Inflammatory macrophage treated with lipopolysaccharide for 1 hour (primary cell): Measurements from ENCODE around the gene SLC45A1.

Source experiments
- DNase-seq, 2 donors: peaks; one replicate each; pipeline ENCODE4 v3.0.0-alpha.2; 2020 to 2022

The SLC45A1 gene

DNA sequence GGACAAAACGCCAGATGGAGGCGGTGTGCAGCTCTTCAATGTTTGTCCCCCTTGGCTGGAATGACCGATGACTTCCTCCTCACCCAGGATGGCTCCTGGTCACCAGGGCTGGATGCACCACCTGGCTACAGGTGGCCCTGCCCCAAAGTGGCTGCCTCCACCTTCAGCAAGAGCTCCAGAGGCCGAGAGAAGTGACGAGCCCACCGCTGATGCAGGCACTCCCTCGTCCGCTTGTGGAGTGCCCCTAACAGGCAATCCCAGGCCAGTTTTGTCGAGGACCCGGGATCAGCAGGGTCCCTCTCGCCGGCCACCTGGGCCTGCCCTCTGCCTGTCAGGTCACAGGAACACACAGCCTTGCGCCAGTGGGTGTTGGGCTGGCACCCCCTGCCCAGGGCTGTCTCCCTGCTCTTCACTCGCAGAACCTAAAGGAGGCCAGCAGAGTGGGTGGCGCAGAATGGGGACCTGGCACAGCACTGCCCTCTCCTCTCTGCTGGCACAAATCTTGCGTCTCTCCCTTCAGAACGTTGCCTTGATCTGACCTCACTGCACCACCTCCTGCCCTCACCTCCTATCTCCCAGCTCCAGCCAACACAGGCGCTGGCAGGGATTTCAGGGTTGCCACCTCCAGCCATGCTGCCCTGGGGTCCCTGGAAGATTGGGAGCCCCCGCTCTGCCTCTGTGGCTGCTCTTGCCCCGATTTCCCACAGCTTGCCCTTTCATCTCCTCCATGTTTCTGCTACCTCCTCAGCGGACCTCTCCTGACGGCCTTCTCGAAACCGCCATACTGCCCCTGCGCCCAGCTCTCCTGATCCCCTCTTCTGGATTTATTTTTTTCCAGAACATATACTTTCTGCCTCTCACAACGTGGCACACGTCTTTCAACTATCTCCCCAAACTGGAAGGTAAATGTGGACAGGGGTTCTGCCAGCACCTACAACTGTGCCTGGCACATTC is 38.6 kb downstream of the SLC45A1 start:
- DNase-seq = no peak

DNA sequence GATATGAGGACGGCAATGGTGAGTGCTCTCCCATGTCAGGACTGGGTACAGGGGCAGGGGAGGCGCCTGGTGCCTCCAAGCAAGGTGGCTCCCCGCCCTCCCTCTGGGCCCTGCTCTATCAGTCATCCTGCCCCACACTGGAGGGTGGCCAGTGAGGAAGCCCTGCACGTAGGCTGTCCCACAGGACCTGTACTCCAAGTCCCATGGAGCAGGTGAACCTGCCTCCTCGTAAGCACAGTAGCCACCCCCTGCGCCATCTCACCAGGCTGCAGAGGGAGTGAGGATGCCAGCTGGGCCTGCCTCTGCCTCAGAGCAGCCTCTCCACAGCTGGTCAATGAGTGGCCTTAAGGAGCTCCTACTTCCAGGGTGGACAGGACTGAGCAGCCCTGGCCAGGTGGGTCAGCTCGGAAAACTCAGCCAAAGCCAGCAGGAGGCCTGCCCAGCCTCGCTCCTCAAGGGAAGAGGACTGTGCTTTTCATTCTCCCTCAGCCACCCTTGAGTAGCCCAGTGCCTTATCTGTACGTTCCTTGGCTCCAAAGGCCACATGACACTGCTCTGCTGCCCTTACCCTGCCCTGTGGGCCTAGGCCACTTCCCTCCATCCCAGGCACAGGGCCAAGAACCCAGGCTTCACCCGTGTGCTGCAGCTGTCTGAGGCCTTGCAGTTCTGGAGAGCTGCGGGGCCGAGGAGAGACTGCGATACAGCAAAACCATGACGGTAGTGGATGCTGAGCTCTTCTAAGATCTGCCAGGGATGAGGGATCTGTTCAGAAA is 39.6 kb downstream of the SLC45A1 start:
- DNase-seq = no peak

GRCh38 chr1:8358241-8358896 is 40.5 kb downstream of the SLC45A1 start:
- DNase-seq = no peak

GRCh38 chr1:8358897-8359616 is 41.1 kb downstream of the SLC45A1 start:
- DNase-seq = no peak

- DNase-seq = no peak
Observed at GRCh38 chr1:8359617-8360481, 41.9 kb downstream of the SLC45A1 start.

DNA sequence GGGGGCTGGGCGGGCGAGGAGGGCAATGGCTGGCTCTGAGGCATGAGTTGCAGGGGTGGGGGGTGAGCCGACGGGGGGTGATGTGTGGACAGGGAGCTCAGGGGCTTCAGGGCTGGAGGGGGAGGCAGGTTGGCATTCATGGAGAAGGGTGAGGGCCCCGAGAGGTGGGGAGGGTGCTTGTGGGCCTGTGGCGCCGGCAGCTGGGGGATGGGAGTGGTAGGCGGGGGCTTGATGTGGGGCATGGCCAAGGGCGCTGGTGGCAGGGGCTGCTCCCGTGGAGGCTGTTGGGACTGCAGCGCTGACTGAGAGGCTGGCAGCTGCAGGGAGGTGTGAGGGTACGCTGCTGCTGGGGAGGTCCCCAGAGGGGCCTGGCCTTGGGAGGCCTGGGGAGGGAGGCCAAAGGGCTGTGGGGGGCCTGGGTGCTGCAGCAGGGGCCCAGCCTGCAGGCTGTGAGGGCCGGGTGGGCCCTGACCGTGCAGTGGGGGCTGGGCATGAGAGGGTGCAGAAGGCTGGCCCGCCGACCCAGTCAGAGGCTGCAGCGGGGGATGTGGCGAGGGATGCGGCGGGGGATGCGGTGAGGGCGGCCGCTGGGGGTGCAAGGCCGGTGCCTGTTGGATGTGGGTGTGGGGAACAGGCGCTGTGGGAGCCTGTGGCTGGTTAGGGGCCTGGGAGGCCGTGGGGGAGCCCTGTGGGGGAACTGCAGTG is 42.7 kb downstream of the SLC45A1 start:
- no peak for DNase-seq

DNA sequence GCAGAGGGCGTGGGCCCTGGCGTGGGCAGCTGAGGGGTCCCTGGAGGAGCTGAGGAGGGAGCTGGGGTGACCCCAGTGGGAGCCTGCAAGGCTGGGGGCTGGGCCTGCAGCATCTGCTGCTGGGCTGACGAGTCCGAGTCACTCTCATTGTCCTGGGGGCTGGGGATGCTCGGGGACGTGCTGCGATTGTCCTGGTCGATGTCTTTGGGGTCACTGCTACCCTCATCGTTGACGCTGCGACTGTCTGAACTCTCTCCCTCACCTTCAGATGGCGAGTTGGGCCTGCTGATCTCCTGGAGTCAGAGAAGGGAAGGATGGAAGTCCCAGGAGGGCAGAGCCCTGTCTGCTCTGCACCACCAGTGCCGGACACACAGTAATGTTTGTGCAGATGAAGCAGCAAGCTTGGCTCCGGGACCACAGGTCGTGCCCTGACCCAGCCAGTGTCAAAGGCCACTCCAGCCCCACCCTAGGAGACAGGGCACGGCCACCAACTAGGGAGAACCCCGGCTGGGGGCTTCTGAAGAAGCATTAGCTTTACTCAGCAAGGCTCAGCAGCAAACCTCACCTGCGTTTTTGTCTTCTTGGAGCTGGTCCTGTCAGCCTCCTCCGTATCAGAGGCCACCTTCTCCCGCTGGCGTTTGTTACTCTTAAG is 43.4 kb downstream of the SLC45A1 start:
- DNase-seq = no peak

DNA sequence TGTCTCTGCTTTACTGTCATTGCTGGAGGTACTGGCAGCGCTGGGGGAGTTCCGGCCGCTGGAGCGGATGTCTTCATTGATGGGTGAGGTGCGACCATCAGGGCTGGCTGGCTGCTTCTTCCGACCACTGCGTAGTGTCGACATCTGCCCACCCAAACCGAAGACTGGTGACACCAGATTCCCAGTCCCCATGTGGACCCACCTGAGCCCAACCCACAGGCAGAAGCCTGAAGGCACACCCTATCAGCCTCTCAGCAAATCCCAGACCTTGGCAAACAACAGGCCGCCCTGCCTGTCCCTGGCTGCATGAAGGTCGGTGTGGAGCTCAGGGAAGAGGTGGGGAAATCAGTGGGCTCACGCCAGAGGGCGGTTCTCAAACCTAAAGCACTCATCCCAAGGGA is 44.8 kb downstream of the SLC45A1 start:
- DNase-seq = no peak

DNA sequence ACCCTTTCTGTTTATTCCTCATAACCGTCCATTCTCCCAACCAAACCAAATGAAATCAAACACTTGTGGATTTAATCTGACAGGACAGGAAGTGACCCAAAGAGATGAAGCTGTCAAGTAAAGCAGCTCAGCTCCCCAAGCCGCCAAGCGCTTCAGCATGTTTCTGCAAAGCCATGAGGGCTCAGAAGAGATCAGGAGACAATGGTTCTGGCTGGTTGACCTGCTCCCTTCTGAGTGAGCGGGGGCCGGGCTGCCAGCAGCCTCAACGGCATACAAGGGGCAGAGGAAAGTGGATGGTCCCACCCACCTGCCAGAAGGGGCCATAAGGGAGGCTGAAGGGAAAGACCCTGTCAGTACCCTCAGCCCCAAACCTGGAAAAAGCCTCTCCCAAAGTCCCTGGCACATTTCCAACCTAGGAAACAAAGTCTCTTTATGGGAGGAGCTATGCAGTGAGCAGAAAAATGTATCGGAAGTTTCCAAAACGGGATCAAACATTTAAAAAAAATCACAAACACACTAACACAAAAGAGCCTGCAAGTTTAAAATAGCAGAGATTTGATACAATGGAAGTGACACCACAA is 45.4 kb downstream of the SLC45A1 start:
- no peak for DNase-seq

GRCh38 chr1:8363767-8364301 is 45.9 kb downstream of the SLC45A1 start:
- no peak for DNase-seq

DNA sequence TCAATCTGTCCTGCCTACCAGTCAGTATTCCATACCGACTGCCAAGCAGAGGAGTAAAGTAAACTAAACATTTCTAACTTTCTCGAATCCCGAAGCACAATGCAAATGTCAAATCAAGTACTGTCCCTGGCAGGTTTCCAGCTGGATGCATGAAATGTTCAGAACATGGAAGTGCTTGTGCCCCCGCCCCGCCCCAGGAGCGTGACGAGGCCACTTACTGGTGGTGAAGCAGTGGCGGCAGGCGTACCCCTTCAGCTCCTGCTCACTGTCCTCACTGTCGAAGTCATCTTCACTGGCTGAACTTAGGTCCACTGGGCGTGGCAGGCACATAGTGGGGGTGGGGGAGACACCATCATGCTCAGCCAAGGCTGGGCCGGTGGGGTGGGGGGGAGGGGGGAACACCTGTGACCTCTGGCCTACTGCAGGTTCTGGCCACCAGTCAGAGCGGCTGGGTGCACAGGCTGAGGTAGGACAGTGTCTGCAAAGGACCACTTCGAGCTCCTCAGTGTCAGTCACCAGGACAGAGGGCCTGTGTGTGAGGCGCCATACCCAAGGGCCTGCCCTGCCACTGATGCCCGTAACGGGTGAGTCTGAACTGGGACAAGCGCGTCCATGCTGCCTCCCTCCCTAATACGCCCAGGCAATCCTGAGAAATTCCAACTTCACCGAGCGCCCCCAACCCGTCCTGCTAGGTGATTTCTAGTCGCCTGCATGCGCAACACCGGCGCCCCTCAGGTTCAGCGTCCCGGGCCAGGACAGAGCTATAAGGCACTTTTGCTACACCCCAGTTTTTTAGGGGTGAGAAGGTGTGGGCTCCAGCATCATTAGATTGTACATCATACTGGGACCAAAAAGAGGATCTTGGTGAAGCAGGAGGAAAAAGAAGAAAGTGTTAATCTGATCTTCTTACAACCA is 46.9 kb downstream of the SLC45A1 start:
- DNase-seq = no peak

GRCh38 chr1:8365661-8366362 is 47.9 kb downstream of the SLC45A1 start:
- DNase-seq = no peak

DNA sequence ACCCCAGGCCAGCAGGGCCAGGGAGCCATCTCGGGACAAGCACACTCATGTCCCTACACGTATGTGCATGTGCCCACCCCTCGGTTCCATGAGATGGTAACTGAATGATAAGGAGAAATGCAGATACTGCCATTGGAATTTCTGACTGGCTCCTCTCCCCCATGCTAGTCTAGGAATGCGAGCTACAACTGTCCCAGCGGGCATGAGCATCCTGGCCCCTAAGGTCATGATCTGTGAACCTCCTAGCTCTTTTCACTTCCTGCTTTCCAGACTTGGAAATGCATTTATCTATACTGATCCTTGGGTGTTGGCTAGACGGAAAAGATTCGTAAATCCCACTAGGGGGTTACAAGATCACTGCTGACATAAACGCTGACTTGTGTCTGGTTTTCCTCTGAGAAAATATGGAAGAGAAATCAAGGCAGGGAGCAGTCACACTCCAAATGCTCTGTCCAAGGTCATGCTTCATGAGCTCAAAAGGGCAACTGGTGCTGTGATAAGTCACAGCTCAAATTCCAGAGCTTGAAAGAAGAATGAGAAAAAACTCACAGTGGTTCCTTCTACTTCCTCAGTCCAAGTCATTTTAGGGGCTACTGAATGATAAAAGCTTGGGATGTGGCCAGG is 49.8 kb downstream of the SLC45A1 start:
- DNase-seq = no peak

- no peak for DNase-seq
Observed at GRCh38 chr1:8368956-8369639, 51.2 kb downstream of the SLC45A1 start.

GRCh38 chr1:8370046-8370881 is 52.4 kb downstream of the SLC45A1 start:
- no peak for DNase-seq

DNA sequence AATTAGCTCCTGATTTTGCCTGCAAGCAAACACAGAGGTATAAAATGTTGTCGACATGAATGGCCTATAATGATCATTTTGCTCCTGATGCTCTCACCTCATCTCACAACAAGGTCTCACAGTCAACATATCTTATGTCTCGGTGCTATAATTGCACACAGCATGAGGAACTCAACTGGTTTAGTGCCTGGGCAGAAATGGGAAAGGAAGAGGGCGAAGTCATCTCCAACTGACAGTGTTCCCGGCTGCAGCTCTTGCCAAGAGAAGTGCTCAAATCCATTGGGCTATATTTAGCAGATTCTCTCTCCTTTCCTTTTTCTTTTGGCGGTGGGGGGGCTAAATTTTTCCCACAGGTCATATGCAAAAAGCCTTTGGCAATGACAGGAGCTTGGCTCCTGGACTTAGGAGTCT is 53.0 kb downstream of the SLC45A1 start:
- DNase-seq = no peak
